HG03354 (cell line): ENCODE results near the gene FHIT.

ENCODE experiments used
- ATAC-seq: cut with Tn5 transposase; IDR thresholded peaks from one replicate; pipeline ENCODE4 v1.9.1; 2021; ENCODE audit warnings: mild to moderate bottlenecking; ENCODE audit not compliant: unreplicated experiment, poor library complexity, severe bottlenecking

Gene FHIT

GRCh38 chr3:60629816-60630215, 621.4 kb downstream of the FHIT start:
- ATAC-seq = no peak

- no peak for ATAC-seq
Measured at GRCh38 chr3:60622349-60622748, 628.9 kb downstream of the FHIT start.

- ATAC-seq = no peak
Measured at GRCh38 chr3:60617188-60617587, 634.1 kb downstream of the FHIT start.

GRCh38 chr3:60613769-60614303, 637.4 kb downstream of the FHIT start:
- no peak for ATAC-seq

- ATAC-seq = no peak
Measured at GRCh38 chr3:60610441-60611112, 640.7 kb downstream of the FHIT start.

GRCh38 chr3:60609446-60609845, 641.8 kb downstream of the FHIT start:
- no peak for ATAC-seq

GRCh38 chr3:60603860-60604259, 647.4 kb downstream of the FHIT start:
- ATAC-seq = no peak

- no peak for ATAC-seq
Measured at GRCh38 chr3:60600848-60601247, 650.4 kb downstream of the FHIT start.

GRCh38 chr3:60599586-60599985, 651.7 kb downstream of the FHIT start:
- no peak for ATAC-seq

- ATAC-seq = no peak
Measured at GRCh38 chr3:60598671-60599070, 652.6 kb downstream of the FHIT start.

- no peak for ATAC-seq
Measured at GRCh38 chr3:60594025-60594424, 657.2 kb downstream of the FHIT start.

- no peak for ATAC-seq
Measured at GRCh38 chr3:60591267-60591666, 660.0 kb downstream of the FHIT start.

- no peak for ATAC-seq
Measured at GRCh38 chr3:60588806-60589205, 662.4 kb downstream of the FHIT start.

GRCh38 chr3:60585918-60586317, 665.3 kb downstream of the FHIT start:
- no peak for ATAC-seq

- ATAC-seq = no peak
Measured at GRCh38 chr3:60584250-60584649, 667.0 kb downstream of the FHIT start.

GRCh38 chr3:60582288-60582687, 669.0 kb downstream of the FHIT start:
- no peak for ATAC-seq

- no peak for ATAC-seq
Measured at GRCh38 chr3:60580809-60581208, 670.4 kb downstream of the FHIT start.

- ATAC-seq = no peak
Measured at GRCh38 chr3:60579734-60580133, 671.5 kb downstream of the FHIT start.

- ATAC-seq = no peak
Measured at GRCh38 chr3:60578936-60579335, 672.3 kb downstream of the FHIT start.

GRCh38 chr3:60577601-60578000, 673.7 kb downstream of the FHIT start:
- ATAC-seq = no peak

- ATAC-seq = no peak
Measured at GRCh38 chr3:60575718-60576272, 675.5 kb downstream of the FHIT start.
